PC-3 (cell line): ENCODE measurements around the gene ZNF506. TPM values are rescaled to one million over a fixed set of nuclear protein-coding genes. Genes with fewer than 3 reads are reported as not detected.
"Not testable (repeated sequence)": the region's sequence is repeated elsewhere in the genome, so short reads cannot be mapped to it uniquely, and the experiment has no call there.

Experiments
- ATAC-seq: fragments of 200-7000 bp; cut with Tn5 transposase; 2 replicates; pipeline ENCODE4 v1.9.1; 2020; ENCODE audit warnings: mild to moderate bottlenecking, moderate library complexity
- BruUV-seq: library from RNA; stranded (reverse); fragments of 400-500 nt; replicated peaks from 2 replicates; lab custom pipeline; 2021; lab: Mats Ljungman, UMichigan
- CTCF ChIA-PET: fragments of 300-600 bp; sonication (Branson Sonifier 250); formaldehyde crosslinking; loops from one replicate; lab custom pipeline; 2022; ENCODE audit warnings: antibody characterized with exemption; lab: Charles Lee
- POLR2A ChIA-PET: fragments of 300-600 bp; sonication (Branson Sonifier 250); formaldehyde crosslinking; loops from one replicate; lab custom pipeline; 2022; ENCODE audit warnings: antibody characterized with exemption; ENCODE audit not compliant: unreplicated experiment; lab: Charles Lee
- DNase-seq: peaks from one replicate; pipeline ENCODE4 v3.0.0-alpha.2; 2015
- H2AFZ ChIP-seq: fragments of 300-600 bp; sonication (generic); 2 replicates; pipeline ENCODE4 v1.6.0; 2016; ENCODE audit warnings: antibody characterized with exemption, low read length
- H3F3A ChIP-seq: fragments of 300-600 bp; sonication (generic); one replicate; pipeline ENCODE4 v1.6.0; 2017; ENCODE audit warnings: antibody characterized with exemption, low read length, control low read depth, mild to moderate bottlenecking; ENCODE audit not compliant: unreplicated experiment
- H3K27ac ChIP-seq: fragments of 300-600 bp; sonication (generic); 2 replicates; pipeline ENCODE4 v1.5.1; 2016; ENCODE audit warnings: mild to moderate bottlenecking, low read length
- H3K27me3 ChIP-seq: fragments of 300-600 bp; sonication (generic); 2 replicates; pipeline ENCODE4 v1.6.1; 2016; ENCODE audit warnings: low read length, mixed read lengths
- H3K36me3 ChIP-seq: fragments of 300-600 bp; sonication (generic); 2 replicates; pipeline ENCODE4 v1.6.1; 2016; ENCODE audit warnings: low read depth, mixed run types, low read length, mixed read lengths
- H3K4me1 ChIP-seq: fragments of 300-600 bp; sonication (generic); 2 replicates; pipeline ENCODE4 v1.5.1; 2016; ENCODE audit warnings: low read length; ENCODE audit not compliant: insufficient read depth
- H3K4me2 ChIP-seq: fragments of 300-600 bp; sonication (generic); 2 replicates; pipeline ENCODE4 v1.6.0; 2016; ENCODE audit warnings: low read length
- H3K4me3 ChIP-seq: fragments of 300-600 bp; sonication (generic); 2 replicates; pipeline ENCODE4 v1.5.1; 2016; ENCODE audit warnings: mild to moderate bottlenecking, low read length, mixed read lengths
- H3K79me2 ChIP-seq: fragments of 300-600 bp; sonication (generic); 2 replicates; pipeline ENCODE4 v1.6.1; 2017; ENCODE audit warnings: low read length, mixed read lengths
- H3K9ac ChIP-seq: fragments of 300-600 bp; sonication (generic); 2 replicates; pipeline ENCODE4 v1.6.0; 2016; ENCODE audit warnings: mild to moderate bottlenecking, low read length
- H3K9me2 ChIP-seq: fragments of 300-600 bp; sonication (generic); replicated peaks from 2 replicates; pipeline ENCODE4 v1.6.1; 2016; ENCODE audit warnings: mixed run types, low read length, mixed read lengths
- H3K9me3 ChIP-seq: fragments of 300-600 bp; sonication (generic); 2 replicates; pipeline ENCODE4 v1.6.1; 2016; ENCODE audit warnings: low read length, mixed read lengths
- H4K20me1 ChIP-seq: fragments of 300-600 bp; sonication (generic); 2 replicates; pipeline ENCODE4 v1.6.1; 2016; ENCODE audit warnings: low read length, mixed read lengths
- CTCF ChIP-seq: fragments of 300-600 bp; sonication (generic); conservative IDR thresholded peaks from 2 replicates; pipeline ENCODE4 v1.5.1; 2017; ENCODE audit warnings: antibody characterized with exemption, low read depth, mild to moderate bottlenecking, low read length
- EZH2 ChIP-seq: fragments of 300-600 bp; sonication (generic); IDR thresholded peaks from one replicate; pipeline ENCODE4 v1.6.1; 2017; ENCODE audit warnings: antibody characterized with exemption, mild to moderate bottlenecking, low read length; ENCODE audit not compliant: unreplicated experiment
- EZH2phosphoT487 ChIP-seq: fragments of 300-600 bp; sonication (generic); IDR thresholded peaks from 2 replicates; pipeline ENCODE4 v1.6.1; 2018; ENCODE audit warnings: mild to moderate bottlenecking, antibody characterized with exemption, low read length, borderline replicate concordance
- intact Hi-C: fragments of 100-400 bp; cut with micrococcal nuclease; formaldehyde crosslinking; loops from 2 replicates; pipeline ENCODE4 v1.9.0; 2023
- total RNA-seq: library from RNA; depleted of rRNA; stranded (reverse); fragments of >200 nt; gene quantifications from 2 replicates; pipeline ENCODE4 v1.2.3, GENCODE V29; 2014

The ZNF506 gene
- total RNA-seq, 1 experiment from 2014 or later: 2.4 TPM

DNA sequence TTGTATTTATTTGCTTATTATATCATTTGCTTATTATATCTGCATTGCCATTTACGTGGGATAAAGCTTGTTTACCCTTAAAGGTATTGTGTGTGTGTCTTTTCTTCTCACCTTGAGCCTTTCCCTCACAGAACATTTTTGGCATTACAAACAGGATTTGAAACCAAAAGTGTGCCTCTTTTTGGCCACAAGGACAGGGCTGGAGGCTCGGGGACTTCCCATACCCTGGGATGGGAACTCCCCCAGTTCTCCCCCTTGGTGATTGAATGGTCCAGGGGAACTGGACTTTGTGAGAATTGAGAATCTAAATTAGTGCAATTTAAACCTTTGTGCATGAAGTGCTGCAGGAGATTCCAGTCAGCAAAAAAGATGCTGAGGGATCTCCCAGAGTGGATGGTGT, 2.4 kb upstream of the ZNF506 start:
- Histone ChIP-seq H3K9me3 (peaks cover 39% of the 10 kb centered on the region), H4K20me1 (no peaks in the 10 kb centered on the region), H3K4me3 (no peak overlapping the region), H3K9me2 (no peaks in the 10 kb centered on the region), H3K27me3 (no peaks in the 10 kb centered on the region), H3K36me3 (peaks cover 6% of the 10 kb centered on the region; the same call in 1 of the 2 replicates), H3K9ac (no peak overlapping the region), H2AFZ (no peak overlapping the region), H3K4me2 (no peak overlapping the region), H3K79me2 (no peaks in the 10 kb centered on the region), H3K4me1 (no peaks in the 10 kb centered on the region), H3K27ac (no peak overlapping the region), H3F3A (no peaks in the 10 kb centered on the region)
- ChIA-PET CTCF (no interaction called here), POLR2A (no interaction called here)
- intact Hi-C loops: no loop called here
- DNase-seq: no peak
- no peak for TF ChIP-seq EZH2phosphoT487
- TF ChIP-seq EZH2: no peak
- no peak for TF ChIP-seq CTCF
- BruUV-seq: no TSS peak
- ATAC-seq: no peak

- H2AFZ ChIP-seq, H3F3A ChIP-seq, DNase-seq, intact Hi-C loops, H3K27me3 ChIP-seq, BruUV-seq, H4K20me1 ChIP-seq, CTCF ChIA-PET, H3K4me3 ChIP-seq, H3K27ac ChIP-seq, H3K79me2 ChIP-seq, H3K4me1 ChIP-seq, ATAC-seq, H3K4me2 ChIP-seq, H3K9me2 ChIP-seq, H3K9ac ChIP-seq: not testable (repeated sequence)
- POLR2A ChIA-PET: interaction anchor here (0.6 kb wide), 1 partner anchor 290 kb away, joined by 19 read pairs; no protein-coding TSS in a partner anchor
- Histone ChIP-seq H3K36me3 (peaks cover 13% of the 10 kb centered on the region; the same call in 1 of the 2 replicates), H3K9me3 (peaks cover 43% of the 10 kb centered on the region; the same call in 1 of the 2 replicates)
These were observed 426 bp upstream of the ZNF506 start for GRCh38 chr19:19821976-19822375.

DNA sequence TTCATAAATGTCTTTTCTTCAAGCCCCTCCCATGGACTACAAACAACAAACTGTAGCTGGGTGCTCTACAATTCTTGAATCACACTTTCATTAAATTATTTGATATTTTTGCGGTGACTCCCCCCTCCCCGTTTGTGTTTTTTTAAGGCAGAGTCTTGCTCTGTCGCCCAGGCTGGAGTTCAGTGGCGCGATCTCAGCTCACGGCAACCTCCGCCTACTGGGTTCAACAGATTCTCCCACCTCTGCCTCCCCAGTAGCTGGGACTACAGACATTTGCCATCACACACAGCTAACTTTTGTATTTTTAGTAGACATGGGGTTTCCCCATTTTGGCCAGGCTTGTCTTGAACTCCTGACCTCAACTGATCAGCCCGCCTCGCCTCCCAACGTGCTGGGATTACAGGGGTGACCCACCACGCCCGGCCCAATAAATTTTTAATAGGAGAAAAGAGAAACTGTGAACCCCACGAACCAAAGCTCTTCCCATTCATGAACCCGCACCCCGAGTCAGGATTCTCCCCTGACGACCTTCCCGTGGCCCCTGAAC, 703 bp downstream of the ZNF506 start:
- Histone ChIP-seq H3K9me2 (no peaks in the 10 kb centered on the region), H3K27ac (no peak overlapping the region), H3K36me3 (peaks cover 13% of the 10 kb centered on the region; the same call in 1 of the 2 replicates), H3K4me3 (no peak overlapping the region), H3K4me1 (no peaks in the 10 kb centered on the region), H3K9me3 (peaks cover 44% of the 10 kb centered on the region; the same call in 1 of the 2 replicates), H2AFZ (no peak overlapping the region), H3K9ac (no peak overlapping the region), H3K27me3 (no peaks in the 10 kb centered on the region), H3F3A (no peaks in the 10 kb centered on the region), H3K4me2 (no peak overlapping the region), H3K79me2 (no peaks in the 10 kb centered on the region), H4K20me1 (no peaks in the 10 kb centered on the region)
- no peak for DNase-seq
- BruUV-seq: no TSS peak
- ChIA-PET CTCF (no interaction called here), POLR2A (no interaction called here)
- no peak for TF ChIP-seq EZH2phosphoT487
- TF ChIP-seq EZH2: no peak
- TF ChIP-seq CTCF: no peak
- no peak for ATAC-seq
- intact Hi-C loops: no loop called here
